ENCODE data around the gene TAX1BP3. TPM values are rescaled to one million over a fixed set of nuclear protein-coding genes. Genes with fewer than 3 reads are reported as not detected.
A peak's percentile ranks its signal among the peaks of the same experiment; 100 is the strongest.

TAX1BP3 gene
- total RNA-seq, 1 experiment from 2014 or later: 147 TPM

- ChIA-PET CTCF (no interaction called here), POLR2A (no interaction called here)
- intact Hi-C loops (cut with micrococcal nuclease): no loop called here
- no peak overlapping the region for H3K27ac Mint-ChIP-seq (ENCODE audit: low read depth, unreplicated experiment)
- no peaks in the 10 kb centered on the region for H3K36me3 Mint-ChIP-seq (ENCODE audit: insufficient read depth, unreplicated experiment)
- no peaks in the 10 kb centered on the region for H3K9me3 Mint-ChIP-seq (ENCODE audit: unreplicated experiment)
- no peaks in the 10 kb centered on the region for H3K27me3 Mint-ChIP-seq (ENCODE audit: insufficient read depth, unreplicated experiment)
- no peak overlapping the region for H3K4me3 Mint-ChIP-seq (ENCODE audit: unreplicated experiment)
- no peak for DNase-seq (ENCODE audit: unreplicated experiment)
- no TSS peak for BruUV-seq (replicated peaks)
- H3K4me1 Mint-ChIP-seq (ENCODE audit: insufficient read depth, unreplicated experiment): no peaks in the 10 kb centered on the region
- TF ChIP-seq CTCF (IDR thresholded peaks at IDR 0.05; ENCODE audit: unreplicated experiment): no peak
These were observed 19.7 kb upstream of the TAX1BP3 start for GRCh38 chr17:3688027-3688553.

GRCh38 chr17:3685174-3685573 is 16.8 kb upstream of the TAX1BP3 start:
- ChIA-PET CTCF (no interaction called here), POLR2A (no interaction called here)
- H3K9me3 Mint-ChIP-seq (ENCODE audit: unreplicated experiment): no peaks in the 10 kb centered on the region
- no peaks in the 10 kb centered on the region for H3K36me3 Mint-ChIP-seq (ENCODE audit: insufficient read depth, unreplicated experiment)
- no peak overlapping the region for H3K4me3 Mint-ChIP-seq (ENCODE audit: unreplicated experiment)
- no peaks in the 10 kb centered on the region for H3K27me3 Mint-ChIP-seq (ENCODE audit: insufficient read depth, unreplicated experiment)
- DNase-seq (ENCODE audit: unreplicated experiment): no peak
- intact Hi-C loops (cut with micrococcal nuclease): no loop called here
- no peaks in the 10 kb centered on the region for H3K4me1 Mint-ChIP-seq (ENCODE audit: insufficient read depth, unreplicated experiment)
- no TSS peak for BruUV-seq (replicated peaks)
- no peak overlapping the region for H3K27ac Mint-ChIP-seq (ENCODE audit: low read depth, unreplicated experiment)
- TF ChIP-seq CTCF (IDR thresholded peaks at IDR 0.05; ENCODE audit: unreplicated experiment): no peak

GRCh38 chr17:3683054-3683511 is 14.7 kb upstream of the TAX1BP3 start:
- BruUV-seq (replicated peaks): no TSS peak
- Mint-ChIP-seq H3K27me3 (ENCODE audit: insufficient read depth, unreplicated experiment) (no peaks in the 10 kb centered on the region), H3K4me1 (ENCODE audit: insufficient read depth, unreplicated experiment) (peaks cover 5% of the 10 kb centered on the region), H3K27ac (ENCODE audit: low read depth, unreplicated experiment) (no peak overlapping the region), H3K4me3 (ENCODE audit: unreplicated experiment) (no peak overlapping the region), H3K9me3 (ENCODE audit: unreplicated experiment) (no peaks in the 10 kb centered on the region), H3K36me3 (ENCODE audit: insufficient read depth, unreplicated experiment) (no peaks in the 10 kb centered on the region)
- intact Hi-C loops (cut with micrococcal nuclease): loop anchor here (2.0 to 5.0 kb wide), 2 partner anchors 54 to 144 kb away; no protein-coding TSS in a partner anchor
- peak; percentile 85 for TF ChIP-seq CTCF (IDR thresholded peaks at IDR 0.05; ENCODE audit: unreplicated experiment)
- peak; percentile 44 for DNase-seq (ENCODE audit: unreplicated experiment)
- POLR2A ChIA-PET: no interaction called here
- CTCF ChIA-PET: interaction anchor here (0.6 to 2.0 kb wide), 18 partner anchors 9 to 1803 kb away, joined by 3 to 10 read pairs (median 4); no protein-coding TSS in a partner anchor

- intact Hi-C loops (cut with micrococcal nuclease): loop anchor here (2.0 to 5.0 kb wide), 2 partner anchors 55 to 145 kb away; no protein-coding TSS in a partner anchor
- no peak for DNase-seq (ENCODE audit: unreplicated experiment)
- H3K4me3 Mint-ChIP-seq (ENCODE audit: unreplicated experiment): no peak overlapping the region
- H3K9me3 Mint-ChIP-seq (ENCODE audit: unreplicated experiment): no peaks in the 10 kb centered on the region
- no peak for TF ChIP-seq CTCF (IDR thresholded peaks at IDR 0.05; ENCODE audit: unreplicated experiment)
- no peaks in the 10 kb centered on the region for H3K36me3 Mint-ChIP-seq (ENCODE audit: insufficient read depth, unreplicated experiment)
- no TSS peak for BruUV-seq (replicated peaks)
- peaks cover 5% of the 10 kb centered on the region for H3K4me1 Mint-ChIP-seq (ENCODE audit: insufficient read depth, unreplicated experiment)
- POLR2A ChIA-PET: no interaction called here
- no peak overlapping the region for H3K27ac Mint-ChIP-seq (ENCODE audit: low read depth, unreplicated experiment)
- CTCF ChIA-PET: interaction anchor here (0.6 to 2.0 kb wide), 6 partner anchors 8 to 52 kb away, joined by 3 to 10 read pairs (median 5); no protein-coding TSS in a partner anchor
- no peaks in the 10 kb centered on the region for H3K27me3 Mint-ChIP-seq (ENCODE audit: insufficient read depth, unreplicated experiment)
These were observed 13.7 kb upstream of the TAX1BP3 start for GRCh38 chr17:3682033-3682432.

Measured in MCF 10A (cell line).